NK-92 treated with Interleukin-12 subunit alpha and Interleukin-12 subunit beta, amount 100 ng/mL, for 24 hours (cell line): ENCODE results near the gene LOC128125822.
"Not testable (repeated sequence)": the region's sequence is repeated elsewhere in the genome, so short reads cannot be mapped to it uniquely, and the experiment has no call there.

ENCODE experiments used
- DNase-seq: peaks from one replicate; lab custom pipeline; 2025; lab: John Stamatoyannopoulos, UW

The LOC128125822 gene

GRCh38 chr6:63582579-63583231 lies 10.4 kb downstream of the LOC128125822 start:
- no peak for DNase-seq

GRCh38 chr6:63584125-63584514 lies 11.8 kb downstream of the LOC128125822 start:
- DNase-seq, result no peak

GRCh38 chr6:63584566-63584965 lies 12.3 kb downstream of the LOC128125822 start:
- DNase-seq, result no peak

GRCh38 chr6:63585652-63586051 lies 13.4 kb downstream of the LOC128125822 start:
- not testable (repeated sequence) for DNase-seq

GRCh38 chr6:63589952-63590411 lies 17.7 kb downstream of the LOC128125822 start:
- no peak for DNase-seq

GRCh38 chr6:63592886-63593285 lies 20.6 kb downstream of the LOC128125822 start:
- no peak for DNase-seq

GRCh38 chr6:63597141-63598048 lies 25.1 kb downstream of the LOC128125822 start:
- no peak for DNase-seq

- DNase-seq, result peak; percentile 48
Observed at GRCh38 chr6:63598049-63599036, 26.1 kb downstream of the LOC128125822 start.

- DNase-seq, result no peak
Observed at GRCh38 chr6:63599243-63599642, 27.0 kb downstream of the LOC128125822 start.

GRCh38 chr6:63600136-63600535 lies 27.9 kb downstream of the LOC128125822 start:
- no peak for DNase-seq

GRCh38 chr6:63609231-63609630 lies 37.0 kb downstream of the LOC128125822 start:
- DNase-seq, result no peak

- no peak for DNase-seq
Observed at GRCh38 chr6:63610944-63611343, 38.7 kb downstream of the LOC128125822 start.

GRCh38 chr6:63611560-63611959 lies 39.3 kb downstream of the LOC128125822 start:
- DNase-seq, result no peak

- no peak for DNase-seq
Observed at GRCh38 chr6:63615590-63615989, 43.3 kb downstream of the LOC128125822 start.
